ENCODE results near the gene TOPAZ1.

The TOPAZ1 gene

GRCh38 chr3:44241706-44242105 is at the start of gene TOPAZ1:
TSS of gene TOPAZ1 (plus strand) at chr3:44241886. CDS start at chr3:44242054, 168 bp downstream.
- no peak for DNase-seq (ENCODE audit: low spot score)

- DNase-seq (ENCODE audit: low spot score): peak; percentile 61
Measured at GRCh38 chr3:44198284-44199269, 43.1 kb upstream of the TOPAZ1 start.

- no peak for DNase-seq (ENCODE audit: low spot score)
Measured at GRCh38 chr3:44206261-44206660, 35.4 kb upstream of the TOPAZ1 start.

GRCh38 chr3:44206862-44207652 is 34.6 kb upstream of the TOPAZ1 start:
- DNase-seq (ENCODE audit: low spot score): no peak

GRCh38 chr3:44208086-44208485 is 33.6 kb upstream of the TOPAZ1 start:
- no peak for DNase-seq (ENCODE audit: low spot score)

GRCh38 chr3:44208568-44208967 is 33.1 kb upstream of the TOPAZ1 start:
- DNase-seq (ENCODE audit: low spot score): no peak

GRCh38 chr3:44210967-44211366 is 30.7 kb upstream of the TOPAZ1 start:
- no peak for DNase-seq (ENCODE audit: low spot score)

- no peak for DNase-seq (ENCODE audit: low spot score)
Measured at GRCh38 chr3:44222337-44222736, 19.3 kb upstream of the TOPAZ1 start.

- no peak for DNase-seq (ENCODE audit: low spot score)
Measured at GRCh38 chr3:44223299-44223698, 18.4 kb upstream of the TOPAZ1 start.

- DNase-seq (ENCODE audit: low spot score): no peak
Measured at GRCh38 chr3:44224131-44224530, 17.6 kb upstream of the TOPAZ1 start.

- no peak for DNase-seq (ENCODE audit: low spot score)
Measured at GRCh38 chr3:44226573-44226972, 15.1 kb upstream of the TOPAZ1 start.

GRCh38 chr3:44227632-44228031 is 14.1 kb upstream of the TOPAZ1 start:
- DNase-seq (ENCODE audit: low spot score): no peak

GRCh38 chr3:44228900-44229299 is 12.8 kb upstream of the TOPAZ1 start:
- DNase-seq (ENCODE audit: low spot score): no peak

GRCh38 chr3:44232407-44232806 is 9.3 kb upstream of the TOPAZ1 start:
- no peak for DNase-seq (ENCODE audit: low spot score)

- no peak for DNase-seq (ENCODE audit: low spot score)
Measured at GRCh38 chr3:44234648-44235268, 6.9 kb upstream of the TOPAZ1 start.

GRCh38 chr3:44235604-44236484 is 5.8 kb upstream of the TOPAZ1 start:
- DNase-seq (ENCODE audit: low spot score): peak; percentile 86

- no peak for DNase-seq (ENCODE audit: low spot score)
Measured at GRCh38 chr3:44236485-44236908, 5.2 kb upstream of the TOPAZ1 start.

- DNase-seq (ENCODE audit: low spot score): no peak
Measured at GRCh38 chr3:44237161-44237560, 4.5 kb upstream of the TOPAZ1 start.

GRCh38 chr3:44237665-44238064 is 4.0 kb upstream of the TOPAZ1 start:
- no peak for DNase-seq (ENCODE audit: low spot score)

GRCh38 chr3:44238889-44239288 is 2.8 kb upstream of the TOPAZ1 start:
- DNase-seq (ENCODE audit: low spot score): no peak

- no peak for DNase-seq (ENCODE audit: low spot score)
Measured at GRCh38 chr3:44240061-44240460, 1.6 kb upstream of the TOPAZ1 start.

Measured in LoVo (cell line).